Fibroblast of mammary gland (primary cell): ENCODE data around the gene BARHL2.

Source experiments
- DNase-seq: peaks from one replicate; pipeline ENCODE4 v3.0.0-alpha.2; 2010; ENCODE audit warnings: low read depth
- H3K4me3 ChIP-seq: 2 replicates; pipeline ENCODE4 v1.5.1; 2011; ENCODE audit warnings: low read depth, mild to moderate bottlenecking, low read length, moderate library complexity; ENCODE audit not compliant: control insufficient read depth
- TF ChIP-seq, protein P1 (sequence below): conservative IDR thresholded peaks from 2 replicates; pipeline ENCODE4 v1.5.1; 2011; ENCODE audit warnings: low read depth, low read length, inconsistent platforms; ENCODE audit not compliant: control insufficient read depth, insufficient read depth

BARHL2 gene

DNA sequence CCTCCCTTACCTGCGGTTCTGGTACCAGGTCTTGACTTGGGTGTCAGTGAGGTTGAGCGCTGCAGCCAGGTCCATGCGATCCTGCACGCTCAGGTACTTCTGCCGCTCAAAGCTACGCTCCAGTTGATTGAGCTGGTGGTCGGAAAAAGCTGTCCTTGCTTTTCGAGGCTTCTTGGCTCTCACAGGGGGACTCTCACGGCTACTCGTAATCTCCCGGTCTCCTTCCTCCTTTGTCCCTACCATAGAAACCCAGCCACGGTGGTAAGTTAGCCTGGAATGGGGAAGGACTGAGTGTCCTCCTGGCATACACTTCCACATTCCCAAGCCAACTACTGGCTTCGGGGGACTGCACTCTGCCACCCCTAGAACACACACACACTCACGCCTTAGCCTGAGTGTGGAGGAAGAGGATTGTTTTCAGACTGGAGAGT is 2.6 kb downstream of the BARHL2 start:
- no peak overlapping the region for H3K4me3 ChIP-seq
- TF ChIP-seq, protein P1, sequence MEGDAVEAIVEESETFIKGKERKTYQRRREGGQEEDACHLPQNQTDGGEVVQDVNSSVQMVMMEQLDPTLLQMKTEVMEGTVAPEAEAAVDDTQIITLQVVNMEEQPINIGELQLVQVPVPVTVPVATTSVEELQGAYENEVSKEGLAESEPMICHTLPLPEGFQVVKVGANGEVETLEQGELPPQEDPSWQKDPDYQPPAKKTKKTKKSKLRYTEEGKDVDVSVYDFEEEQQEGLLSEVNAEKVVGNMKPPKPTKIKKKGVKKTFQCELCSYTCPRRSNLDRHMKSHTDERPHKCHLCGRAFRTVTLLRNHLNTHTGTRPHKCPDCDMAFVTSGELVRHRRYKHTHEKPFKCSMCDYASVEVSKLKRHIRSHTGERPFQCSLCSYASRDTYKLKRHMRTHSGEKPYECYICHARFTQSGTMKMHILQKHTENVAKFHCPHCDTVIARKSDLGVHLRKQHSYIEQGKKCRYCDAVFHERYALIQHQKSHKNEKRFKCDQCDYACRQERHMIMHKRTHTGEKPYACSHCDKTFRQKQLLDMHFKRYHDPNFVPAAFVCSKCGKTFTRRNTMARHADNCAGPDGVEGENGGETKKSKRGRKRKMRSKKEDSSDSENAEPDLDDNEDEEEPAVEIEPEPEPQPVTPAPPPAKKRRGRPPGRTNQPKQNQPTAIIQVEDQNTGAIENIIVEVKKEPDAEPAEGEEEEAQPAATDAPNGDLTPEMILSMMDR = no peak

DNA sequence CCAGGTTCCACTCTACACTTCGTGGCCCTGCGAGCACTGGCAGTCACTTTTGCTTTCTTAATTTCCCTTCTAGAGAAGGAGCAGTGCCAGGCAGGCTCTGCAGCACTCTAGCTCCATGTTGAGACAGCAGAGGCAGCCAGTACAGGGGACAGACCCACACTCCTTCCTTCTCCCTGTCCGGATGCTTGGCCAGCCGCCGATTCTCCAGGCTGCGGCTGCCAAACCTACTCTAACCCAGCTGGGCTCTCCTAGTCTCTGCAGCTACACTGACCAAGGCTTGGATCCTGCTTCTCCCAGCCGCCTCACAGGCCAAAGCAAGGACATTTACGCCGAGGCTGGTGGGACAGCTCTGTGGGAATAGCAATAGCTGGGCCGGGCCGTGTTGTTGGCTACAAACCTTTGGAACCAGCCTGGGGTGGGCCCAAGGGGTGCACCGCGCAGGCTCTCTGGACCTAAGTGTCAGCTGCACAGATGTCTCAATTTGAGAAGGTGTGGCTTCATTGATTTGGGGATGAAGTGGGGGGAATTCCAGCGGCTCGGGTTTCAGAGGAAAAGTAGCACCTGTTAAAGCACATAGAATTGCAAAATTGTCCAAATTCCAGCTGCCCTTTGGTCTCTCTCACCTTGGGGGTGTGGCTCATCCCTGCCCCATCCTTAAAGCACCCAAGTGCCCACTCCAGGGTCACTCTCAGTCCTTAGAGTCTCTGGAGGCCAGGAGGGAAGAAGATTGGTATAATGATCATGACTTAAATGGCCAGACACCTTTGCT is 3.2 kb downstream of the BARHL2 start:
- H3K4me3 ChIP-seq = no peak overlapping the region
- DNase-seq = no peak
- TF ChIP-seq, protein P1 = no peak

More for the DNA sequence above, 2.6 kb downstream of the BARHL2 start:
- DNase-seq = no peak

DNA sequence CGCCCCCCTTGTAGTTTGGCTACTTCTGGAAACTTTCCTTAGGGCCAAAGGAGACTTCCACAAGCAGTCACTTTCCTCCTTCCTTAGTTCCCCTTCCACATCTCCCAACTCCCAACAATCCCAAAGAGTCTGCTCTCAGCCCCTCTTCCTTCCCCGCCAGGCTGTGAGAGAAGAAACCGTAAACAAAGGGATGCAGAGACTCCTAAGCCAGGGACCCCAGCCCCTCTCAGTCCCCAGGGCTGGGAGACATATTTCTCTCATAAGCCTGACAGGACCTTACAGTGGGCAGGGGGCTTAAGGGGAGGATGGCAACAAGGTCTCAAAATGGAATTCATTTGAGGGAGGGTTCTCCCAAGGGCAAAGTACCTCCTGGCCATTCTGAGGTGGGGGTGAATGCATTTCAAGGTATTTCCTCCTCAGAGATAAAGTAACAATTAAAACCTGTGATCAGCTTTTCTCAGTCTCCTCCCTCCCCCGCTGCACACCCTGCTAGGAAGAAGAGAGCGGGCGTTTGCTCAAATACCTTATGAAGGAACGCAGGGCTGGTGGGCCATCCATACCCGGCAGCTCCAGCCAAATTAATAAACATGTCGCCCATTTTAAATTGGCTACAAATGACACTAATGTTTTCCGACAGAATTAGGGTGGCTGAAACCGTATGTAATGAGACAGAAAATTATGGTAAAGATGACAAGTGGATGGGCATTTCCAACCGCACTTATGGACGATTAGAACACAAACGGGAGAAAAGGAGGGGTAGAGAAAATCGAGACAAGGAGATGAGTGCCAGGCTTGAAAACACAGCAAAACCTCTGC is 4.0 kb downstream of the BARHL2 start:
- DNase-seq = no peak
- TF ChIP-seq, protein P1 = no peak
- H3K4me3 ChIP-seq = no peak overlapping the region

DNA sequence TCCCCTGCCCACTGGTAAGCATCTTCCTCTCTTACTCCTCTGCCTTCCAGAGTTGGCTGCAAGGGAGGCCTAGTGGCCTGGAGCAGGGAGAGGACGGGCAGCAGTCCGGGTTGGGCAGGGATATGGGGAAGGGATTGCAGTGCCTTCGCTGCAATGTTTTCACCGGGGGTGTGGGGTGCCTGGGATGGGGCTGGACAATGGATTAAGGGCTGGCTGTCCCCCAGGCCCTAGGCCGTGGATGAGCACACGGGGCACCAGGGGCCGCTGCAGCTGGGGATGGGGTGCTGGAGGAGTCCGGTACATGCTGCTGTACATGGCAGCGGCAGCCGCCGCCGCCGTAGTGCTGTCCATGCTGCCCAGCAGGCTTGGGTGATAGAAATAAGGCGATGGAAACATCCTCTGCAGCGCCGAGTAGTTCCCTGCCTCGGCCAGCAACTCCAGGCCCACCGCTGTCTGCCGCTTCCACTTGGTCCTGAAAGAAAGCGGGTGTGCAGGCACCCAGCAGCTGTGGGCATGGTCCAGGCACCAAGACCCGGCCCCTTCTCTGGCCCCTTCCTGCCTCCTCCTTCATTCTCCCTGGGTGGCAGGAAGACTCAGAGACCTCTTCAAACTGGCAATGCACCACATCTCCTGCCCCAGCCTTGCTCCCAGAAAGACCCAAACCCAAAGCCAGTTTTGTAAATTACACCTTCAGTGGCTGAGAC is 4.8 kb downstream of the BARHL2 start:
- DNase-seq = no peak
- TF ChIP-seq, protein P1 = no peak
- H3K4me3 ChIP-seq = no peak overlapping the region

DNA sequence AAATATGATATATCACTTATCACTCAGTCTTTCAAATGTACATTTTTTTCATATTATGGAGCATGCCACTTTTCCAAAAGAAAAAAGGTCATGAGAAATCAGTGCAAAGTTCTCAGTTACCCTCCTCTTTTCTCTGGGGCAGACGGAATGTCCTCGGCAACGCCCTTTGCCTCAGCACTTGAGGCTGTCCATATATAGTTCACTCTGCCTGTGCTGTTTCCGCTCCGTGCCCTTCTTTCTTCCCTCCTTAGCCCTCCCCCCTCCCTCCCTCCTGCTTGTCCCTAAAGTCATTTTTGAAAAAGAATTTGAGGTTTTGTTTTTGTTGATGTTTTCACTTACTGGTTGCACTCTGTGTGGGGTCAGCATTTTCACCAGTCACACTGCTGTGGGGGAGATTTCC is 5.4 kb downstream of the BARHL2 start:
- no peak for DNase-seq
- no peak overlapping the region for H3K4me3 ChIP-seq
- TF ChIP-seq, protein P1 = no peak
